ENCODE measurements around the gene SMIM36.

DNA sequence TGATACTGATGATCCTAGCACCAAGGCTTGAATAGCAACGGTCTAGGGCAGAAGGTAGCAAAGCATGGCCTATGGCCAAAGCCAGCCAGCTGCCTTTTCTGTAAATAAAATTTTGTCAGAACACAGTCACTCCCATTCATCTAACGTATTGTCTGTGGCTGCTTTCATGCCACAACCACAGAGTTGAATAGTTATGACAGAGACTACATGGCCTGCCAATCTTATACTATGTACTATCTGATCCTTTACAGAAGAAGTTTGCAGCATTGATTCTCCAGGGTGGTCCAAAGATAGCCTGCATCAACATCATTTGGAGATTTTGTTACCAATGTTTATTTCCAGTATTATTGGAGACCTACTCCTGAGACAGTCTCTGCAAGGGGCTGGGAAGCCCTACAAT, 69.7 kb downstream of the SMIM36 start:
- TF ChIP-seq, protein P1, sequence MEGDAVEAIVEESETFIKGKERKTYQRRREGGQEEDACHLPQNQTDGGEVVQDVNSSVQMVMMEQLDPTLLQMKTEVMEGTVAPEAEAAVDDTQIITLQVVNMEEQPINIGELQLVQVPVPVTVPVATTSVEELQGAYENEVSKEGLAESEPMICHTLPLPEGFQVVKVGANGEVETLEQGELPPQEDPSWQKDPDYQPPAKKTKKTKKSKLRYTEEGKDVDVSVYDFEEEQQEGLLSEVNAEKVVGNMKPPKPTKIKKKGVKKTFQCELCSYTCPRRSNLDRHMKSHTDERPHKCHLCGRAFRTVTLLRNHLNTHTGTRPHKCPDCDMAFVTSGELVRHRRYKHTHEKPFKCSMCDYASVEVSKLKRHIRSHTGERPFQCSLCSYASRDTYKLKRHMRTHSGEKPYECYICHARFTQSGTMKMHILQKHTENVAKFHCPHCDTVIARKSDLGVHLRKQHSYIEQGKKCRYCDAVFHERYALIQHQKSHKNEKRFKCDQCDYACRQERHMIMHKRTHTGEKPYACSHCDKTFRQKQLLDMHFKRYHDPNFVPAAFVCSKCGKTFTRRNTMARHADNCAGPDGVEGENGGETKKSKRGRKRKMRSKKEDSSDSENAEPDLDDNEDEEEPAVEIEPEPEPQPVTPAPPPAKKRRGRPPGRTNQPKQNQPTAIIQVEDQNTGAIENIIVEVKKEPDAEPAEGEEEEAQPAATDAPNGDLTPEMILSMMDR (IDR thresholded peaks at IDR 0.05) = no peak
- no peak for TF ChIP-seq ZFX (IDR thresholded peaks at IDR 0.05; ENCODE audit: borderline replicate concordance)

All from 22Rv1 (cell line).